Activated gamma-delta T cell (primary cell): ENCODE measurements around the gene ARF1.

Experiments used
- DNase-seq: peaks from one replicate; lab custom pipeline; 2025; lab: John Stamatoyannopoulos, UW

The ARF1 gene

GRCh38 chr1:228070851-228071250 is 11.7 kb upstream of the ARF1 start:
- DNase-seq: no peak

- DNase-seq: no peak
Observed at GRCh38 chr1:228071839-228072657, 10.5 kb upstream of the ARF1 start.

GRCh38 chr1:228072658-228073043 is 9.9 kb upstream of the ARF1 start:
- no peak for DNase-seq

- no peak for DNase-seq
Observed at GRCh38 chr1:228073061-228073856, 9.2 kb upstream of the ARF1 start.

GRCh38 chr1:228073857-228074545 is 8.5 kb upstream of the ARF1 start:
- no peak for DNase-seq

GRCh38 chr1:228074954-228075730 is 7.4 kb upstream of the ARF1 start:
- no peak for DNase-seq

GRCh38 chr1:228075801-228076271 is 6.7 kb upstream of the ARF1 start:
- DNase-seq: no peak

- DNase-seq: no peak
Observed at GRCh38 chr1:228076796-228077430, 5.6 kb upstream of the ARF1 start.

GRCh38 chr1:228077565-228078330 is 4.8 kb upstream of the ARF1 start:
- no peak for DNase-seq

GRCh38 chr1:228079013-228079412 is 3.5 kb upstream of the ARF1 start:
- DNase-seq: no peak

GRCh38 chr1:228079601-228080263 is 2.8 kb upstream of the ARF1 start:
- DNase-seq: no peak

- DNase-seq: no peak
Observed at GRCh38 chr1:228081144-228081543, 1.4 kb upstream of the ARF1 start.

GRCh38 chr1:228081578-228082213 is 812 bp upstream of the ARF1 start:
- DNase-seq: no peak

- DNase-seq: peak; percentile 51
Observed at GRCh38 chr1:228082918-228083870, 686 bp downstream of the ARF1 start.

- no peak for DNase-seq
Observed at GRCh38 chr1:228083871-228084278, 1.4 kb downstream of the ARF1 start.

GRCh38 chr1:228084325-228084724 is 1.8 kb downstream of the ARF1 start:
- DNase-seq: no peak

GRCh38 chr1:228084797-228085196 is 2.3 kb downstream of the ARF1 start:
- no peak for DNase-seq

- no peak for DNase-seq
Observed at GRCh38 chr1:228085287-228085951, 2.9 kb downstream of the ARF1 start.
